ENCODE results near the gene STT3A. TPM values are rescaled to one million over a fixed set of nuclear protein-coding genes. Genes with fewer than 3 reads are reported as not detected.

Gene STT3A
- total and polyA plus RNA-seq, 3 donors from 2014 or later: 83.3 to 147 (median 86.0) TPM

DNA sequence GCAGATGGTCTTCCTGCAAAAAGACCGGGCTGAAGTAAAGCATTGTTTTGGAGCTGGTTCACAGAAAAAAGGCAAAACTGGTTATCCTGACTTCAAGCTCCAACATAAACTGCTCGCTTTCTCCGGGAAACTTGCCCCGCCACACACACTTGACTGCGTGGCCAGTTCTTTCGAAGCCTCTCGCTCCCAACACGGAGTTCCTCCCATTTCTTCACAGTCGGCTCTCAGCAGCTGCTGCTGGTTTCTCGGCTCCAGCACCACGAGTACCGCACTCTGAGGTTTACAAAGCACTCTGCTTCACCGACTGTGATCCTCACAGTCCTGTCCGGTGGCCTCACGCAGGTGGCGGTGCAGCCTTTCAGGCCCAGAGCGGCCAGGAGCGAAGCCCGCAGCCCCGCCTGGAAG lies 32.6 kb downstream of the STT3A start:
- H3K4me3 ChIP-seq: peak overlapping the region; percentile 81 to 84
- H3K9me3 ChIP-seq: no peaks in the 10 kb centered on the region
- H3K4me1 ChIP-seq: peaks cover 6% of the 10 kb centered on the region
- H3K36me3 ChIP-seq (ENCODE audit: low read depth, missing control alignments): no peaks in the 10 kb centered on the region
- intact Hi-C loops (cut with DNase I; ENCODE audit: low total_unique reads): loop anchor here (10.0 kb wide), 1 partner anchor 250 kb away; no protein-coding TSS in a partner anchor
- no peak for DNase-seq
- 0 to 2% methylated on average over 20 of the region's 20 CpGs for WGBS, 2 donors
- no peak for TF ChIP-seq POLR2A (IDR thresholded peaks at IDR 0.05)
- TF ChIP-seq, protein P1, sequence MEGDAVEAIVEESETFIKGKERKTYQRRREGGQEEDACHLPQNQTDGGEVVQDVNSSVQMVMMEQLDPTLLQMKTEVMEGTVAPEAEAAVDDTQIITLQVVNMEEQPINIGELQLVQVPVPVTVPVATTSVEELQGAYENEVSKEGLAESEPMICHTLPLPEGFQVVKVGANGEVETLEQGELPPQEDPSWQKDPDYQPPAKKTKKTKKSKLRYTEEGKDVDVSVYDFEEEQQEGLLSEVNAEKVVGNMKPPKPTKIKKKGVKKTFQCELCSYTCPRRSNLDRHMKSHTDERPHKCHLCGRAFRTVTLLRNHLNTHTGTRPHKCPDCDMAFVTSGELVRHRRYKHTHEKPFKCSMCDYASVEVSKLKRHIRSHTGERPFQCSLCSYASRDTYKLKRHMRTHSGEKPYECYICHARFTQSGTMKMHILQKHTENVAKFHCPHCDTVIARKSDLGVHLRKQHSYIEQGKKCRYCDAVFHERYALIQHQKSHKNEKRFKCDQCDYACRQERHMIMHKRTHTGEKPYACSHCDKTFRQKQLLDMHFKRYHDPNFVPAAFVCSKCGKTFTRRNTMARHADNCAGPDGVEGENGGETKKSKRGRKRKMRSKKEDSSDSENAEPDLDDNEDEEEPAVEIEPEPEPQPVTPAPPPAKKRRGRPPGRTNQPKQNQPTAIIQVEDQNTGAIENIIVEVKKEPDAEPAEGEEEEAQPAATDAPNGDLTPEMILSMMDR (IDR thresholded peaks at IDR 0.05): no peak
- peak overlapping the region; percentile 93 to 98 for H3K27ac ChIP-seq
- H3K27me3 ChIP-seq: no peaks in the 10 kb centered on the region

DNA sequence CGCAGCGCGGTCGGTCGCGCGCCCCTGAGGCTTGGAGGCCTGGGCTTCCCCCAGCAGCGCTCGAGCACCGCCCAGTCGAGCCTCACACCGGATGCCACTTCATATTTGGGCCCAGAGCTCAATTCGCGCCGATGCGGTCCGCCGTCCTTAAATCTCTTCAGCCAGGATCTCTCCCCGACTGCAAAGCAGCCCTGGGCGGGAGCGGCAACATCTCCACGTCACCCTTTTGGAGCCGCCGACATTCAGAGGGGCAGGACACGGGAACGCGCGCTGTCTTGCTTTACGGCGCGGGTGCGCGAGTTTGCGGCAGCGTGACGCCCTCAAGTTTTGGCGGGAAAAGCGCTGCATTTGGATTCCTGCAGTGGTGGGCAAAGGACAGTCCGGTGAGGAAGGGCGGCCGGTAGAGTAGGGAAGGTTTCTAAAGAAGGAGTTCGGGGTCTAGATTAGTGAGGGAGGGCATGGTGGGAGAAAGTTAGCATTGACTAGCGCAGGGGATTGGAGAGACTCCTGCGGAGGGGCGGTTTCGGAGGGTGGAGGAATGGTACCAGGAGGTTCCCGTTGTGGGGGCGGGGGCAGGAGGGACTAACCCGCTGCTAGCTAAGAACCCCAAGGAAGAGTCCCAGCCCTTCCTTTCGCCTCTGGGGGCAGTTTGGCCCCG lies 33.1 kb downstream of the STT3A start:
- intact Hi-C loops (cut with DNase I; ENCODE audit: low total_unique reads): loop anchor here (10.0 kb wide), 1 partner anchor 249 kb away; no protein-coding TSS in a partner anchor
- peak; percentile 94 for DNase-seq
- Histone ChIP-seq H3K9me3 (no peaks in the 10 kb centered on the region), H3K36me3 (ENCODE audit: low read depth, missing control alignments) (no peaks in the 10 kb centered on the region), H3K4me3 (peak overlapping the region; percentile 81 to 84), H3K27ac (peak overlapping the region; percentile 93 to 98), H3K4me1 (peaks cover 6% of the 10 kb centered on the region), H3K27me3 (no peaks in the 10 kb centered on the region)
- WGBS, 2 donors: 1% methylated on average over 25 to 30 of the region's 51 CpGs
- TF ChIP-seq POLR2A (IDR thresholded peaks at IDR 0.05): peak; percentile 16
- TF ChIP-seq, protein P1 (IDR thresholded peaks at IDR 0.05): peak in 1 of 3 experiments; percentile 14

DNA sequence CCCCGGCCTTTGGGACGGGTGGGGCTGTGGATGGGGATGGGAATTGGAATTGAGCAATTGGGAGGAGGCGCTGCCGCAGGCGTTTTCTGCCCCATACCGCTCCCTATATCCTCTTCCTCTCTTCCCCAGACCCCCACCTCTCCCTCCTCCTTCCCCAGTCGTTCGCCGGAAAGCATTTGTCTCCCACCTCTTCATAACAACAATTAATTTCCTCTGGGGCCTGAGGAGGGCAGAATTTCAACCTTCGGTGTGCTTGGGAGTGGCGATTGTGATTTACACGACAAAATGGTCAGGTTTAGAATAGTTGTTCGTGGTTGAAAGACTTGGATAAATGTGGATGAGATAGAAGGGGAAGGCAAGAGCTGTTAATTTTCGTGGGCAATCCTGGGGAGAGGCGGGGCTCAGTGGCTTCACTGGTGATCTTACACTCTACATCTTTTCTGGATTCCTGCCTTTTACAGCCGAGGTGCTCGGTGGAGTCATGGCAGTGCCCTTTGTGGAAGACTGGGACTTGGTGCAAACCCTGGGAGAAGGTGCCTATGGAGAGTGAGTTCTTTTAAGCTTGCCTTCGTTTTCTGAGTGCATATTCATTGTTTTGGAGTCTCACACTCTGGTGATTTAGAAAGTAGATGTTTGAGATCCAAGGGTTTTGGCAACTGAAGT lies 33.8 kb downstream of the STT3A start:
- Histone ChIP-seq H3K27me3 (no peaks in the 10 kb centered on the region), H3K4me1 (peaks cover 6% of the 10 kb centered on the region), H3K9me3 (no peaks in the 10 kb centered on the region), H3K36me3 (ENCODE audit: low read depth, missing control alignments) (no peaks in the 10 kb centered on the region), H3K27ac (peak overlapping the region; percentile 93 to 98), H3K4me3 (peak overlapping the region; percentile 81 to 84)
- WGBS, 2 donors: 0% methylated on average over 18 of the region's 18 CpGs
- TF ChIP-seq, protein P1 (IDR thresholded peaks at IDR 0.05): peak in 1 of 3 experiments; percentile 5
- TF ChIP-seq POLR2A (IDR thresholded peaks at IDR 0.05): no peak
- intact Hi-C loops (cut with DNase I; ENCODE audit: low total_unique reads): loop anchor here (10.0 kb wide), 1 partner anchor 248 kb away; no protein-coding TSS in a partner anchor
- no peak for DNase-seq

DNA sequence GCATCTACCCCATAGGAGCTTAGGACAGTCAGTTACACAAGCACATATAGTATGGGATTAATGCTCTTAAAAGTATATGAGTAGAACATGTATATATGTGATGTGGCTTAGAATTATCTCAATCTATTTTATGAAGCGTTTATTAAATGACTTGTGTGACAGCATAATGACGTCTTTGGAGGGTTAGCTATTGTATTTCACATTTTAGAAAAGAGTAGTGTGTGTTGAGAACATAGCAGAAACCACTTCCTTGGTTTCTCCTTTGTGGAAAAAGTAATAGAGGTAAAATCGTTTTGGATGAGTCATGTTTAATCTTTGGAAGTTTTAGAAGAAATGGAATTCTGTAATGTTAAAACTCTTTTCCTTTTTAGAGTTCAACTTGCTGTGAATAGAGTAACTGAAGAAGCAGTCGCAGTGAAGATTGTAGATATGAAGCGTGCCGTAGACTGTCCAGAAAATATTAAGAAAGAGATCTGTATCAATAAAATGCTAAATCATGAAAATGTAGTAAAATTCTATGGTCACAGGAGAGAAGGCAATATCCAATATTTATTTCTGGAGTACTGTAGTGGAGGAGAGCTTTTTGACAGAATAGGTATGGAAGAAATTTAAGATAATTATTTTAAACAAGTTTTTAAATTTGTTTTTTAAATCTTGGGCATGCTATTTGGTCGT lies 34.7 kb downstream of the STT3A start:
- no peak overlapping the region for H3K27ac ChIP-seq
- H3K27me3 ChIP-seq: no peaks in the 10 kb centered on the region
- H3K4me1 ChIP-seq: peaks cover 6% of the 10 kb centered on the region
- H3K9me3 ChIP-seq: no peaks in the 10 kb centered on the region
- no peak overlapping the region for H3K4me3 ChIP-seq
- TF ChIP-seq, protein P1 (IDR thresholded peaks at IDR 0.05): no peak
- no peak for TF ChIP-seq POLR2A (IDR thresholded peaks at IDR 0.05)
- intact Hi-C loops (cut with DNase I; ENCODE audit: low total_unique reads): loop anchor here (10.0 kb wide), 1 partner anchor 247 kb away; no protein-coding TSS in a partner anchor
- WGBS, 2 donors: 58 to 67% methylated on average over 7 of the region's 7 CpGs
- no peak for DNase-seq
- H3K36me3 ChIP-seq (ENCODE audit: low read depth, missing control alignments): no peaks in the 10 kb centered on the region

Measured in testis (tissue), 3 donors.